Dermis blood vessel endothelial cell (primary cell): ENCODE measurements around the gene PRKAB2. TPM values are rescaled to one million over a fixed set of nuclear protein-coding genes. Genes with fewer than 3 reads are reported as not detected.
"Not testable (repeated sequence)": the region's sequence is repeated elsewhere in the genome, so short reads cannot be mapped to it uniquely, and the experiment has no call there.

Source experiments
- DNase-seq: peaks from one replicate; pipeline ENCODE4 v3.0.0; 2010
- total RNA-seq: library from RNA; depleted of rRNA; stranded (reverse); fragments of >200 nt; gene quantifications from 2 replicates; pipeline ENCODE4 v1.2.3, GENCODE V29; 2014

Gene PRKAB2, protein sequence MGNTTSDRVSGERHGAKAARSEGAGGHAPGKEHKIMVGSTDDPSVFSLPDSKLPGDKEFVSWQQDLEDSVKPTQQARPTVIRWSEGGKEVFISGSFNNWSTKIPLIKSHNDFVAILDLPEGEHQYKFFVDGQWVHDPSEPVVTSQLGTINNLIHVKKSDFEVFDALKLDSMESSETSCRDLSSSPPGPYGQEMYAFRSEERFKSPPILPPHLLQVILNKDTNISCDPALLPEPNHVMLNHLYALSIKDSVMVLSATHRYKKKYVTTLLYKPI
- total RNA-seq: 5.6 and 6.3 TPM in 2 replicates

DNA sequence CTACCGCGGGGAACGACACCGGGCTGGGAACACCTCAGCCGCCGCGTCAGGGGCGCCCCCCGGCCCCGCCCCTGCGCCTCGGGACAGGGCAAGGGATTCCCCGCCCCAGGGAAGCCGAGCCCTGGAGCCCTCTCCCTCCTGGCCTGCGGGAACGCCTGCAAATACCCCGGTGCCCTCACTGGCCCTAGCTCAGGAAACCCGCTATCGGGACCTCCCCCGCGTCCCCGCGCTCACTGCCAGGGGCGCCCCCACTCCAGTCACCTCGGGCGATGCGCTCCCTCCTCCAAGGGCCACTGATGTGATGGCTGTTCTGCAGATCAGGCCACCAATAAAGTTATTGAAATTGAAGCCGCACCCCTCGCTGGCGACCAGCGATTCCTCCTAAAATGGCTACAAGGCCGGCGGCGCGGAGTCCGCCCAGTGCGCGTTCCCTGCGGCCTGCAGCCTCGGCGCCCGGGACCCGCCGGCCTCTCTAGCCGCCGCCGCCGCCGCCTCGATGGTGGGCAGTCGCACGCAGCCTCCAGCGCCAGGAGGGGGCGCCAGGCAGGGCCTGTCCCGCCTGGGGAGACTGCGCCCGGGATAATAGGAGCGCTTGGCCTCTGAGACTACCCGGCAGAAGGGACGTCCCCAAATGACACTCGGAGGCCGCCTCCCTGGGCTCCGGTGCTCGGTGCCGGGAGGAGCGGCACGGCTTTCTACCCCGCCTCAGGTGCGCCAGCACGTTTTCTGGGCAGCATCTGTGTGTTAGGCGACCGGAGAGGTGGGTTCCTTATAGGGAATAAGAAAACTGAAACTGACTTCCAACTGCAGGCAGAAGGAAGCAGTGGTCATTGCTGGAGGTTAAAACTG is at the start of gene PRKAB2:
PRKAB2 (minus strand) TSS at position 303 of the 849 bp plus-strand sequence. CDS start 326 bp downstream, outside the sequence.
- DNase-seq: peak; percentile 98

DNA sequence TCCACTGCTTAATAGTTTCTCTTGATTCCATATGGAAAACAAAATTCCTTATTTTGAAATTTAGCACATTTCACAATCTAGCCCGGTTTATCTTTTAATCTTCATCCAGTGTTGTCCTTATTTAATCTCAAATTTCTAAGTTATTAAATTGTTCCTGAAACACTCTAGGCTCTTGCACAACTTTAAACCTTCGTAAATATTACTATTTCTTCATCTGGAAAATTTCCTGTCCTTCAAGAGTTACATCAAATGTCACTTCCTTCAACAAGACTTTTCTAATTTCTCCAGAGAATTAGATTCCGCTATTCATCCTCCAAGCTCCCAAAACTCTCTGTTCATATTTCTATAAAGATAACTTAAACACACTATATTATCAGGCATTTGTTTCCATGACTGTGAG is 46.3 kb upstream of the PRKAB2 start:
- no peak for DNase-seq

DNA sequence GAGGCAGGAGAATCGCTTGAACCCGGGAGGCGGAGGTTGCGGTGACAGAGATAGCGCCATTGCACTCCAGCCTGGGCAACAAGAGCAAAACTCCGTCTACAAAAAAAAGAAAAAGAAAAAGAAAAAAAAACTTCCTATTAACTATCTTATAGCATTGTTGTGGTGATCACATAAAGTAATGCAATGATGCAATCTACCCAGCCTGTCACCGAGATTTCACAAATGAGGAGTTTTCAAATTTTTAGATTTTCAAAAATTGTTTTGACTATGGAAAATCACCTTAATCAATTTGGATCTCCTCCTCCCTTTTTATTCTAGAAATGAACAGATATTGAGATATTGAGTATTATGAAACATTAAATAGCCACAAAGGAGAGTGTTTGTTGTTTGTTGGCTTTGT is 44.9 kb upstream of the PRKAB2 start:
- DNase-seq: no peak

DNA sequence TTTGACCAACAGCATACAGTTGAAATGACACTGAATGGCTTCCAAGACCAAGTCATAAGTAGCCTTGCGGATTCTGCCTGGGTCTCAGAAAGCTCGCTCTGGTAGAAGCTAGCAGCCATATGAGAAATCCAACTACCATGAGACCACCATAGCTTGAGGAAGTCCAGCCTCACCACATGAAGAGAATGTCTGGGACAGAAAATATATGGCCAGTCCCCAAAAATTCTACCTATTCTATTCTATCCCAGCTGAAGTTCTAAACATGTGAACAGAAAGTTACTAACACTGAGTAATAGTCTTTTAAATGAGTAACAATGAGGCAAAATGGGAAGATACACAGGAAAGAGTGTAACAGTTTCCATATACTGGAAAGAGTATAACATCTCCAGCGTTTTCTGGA is 43.9 kb upstream of the PRKAB2 start:
- DNase-seq: no peak

DNA sequence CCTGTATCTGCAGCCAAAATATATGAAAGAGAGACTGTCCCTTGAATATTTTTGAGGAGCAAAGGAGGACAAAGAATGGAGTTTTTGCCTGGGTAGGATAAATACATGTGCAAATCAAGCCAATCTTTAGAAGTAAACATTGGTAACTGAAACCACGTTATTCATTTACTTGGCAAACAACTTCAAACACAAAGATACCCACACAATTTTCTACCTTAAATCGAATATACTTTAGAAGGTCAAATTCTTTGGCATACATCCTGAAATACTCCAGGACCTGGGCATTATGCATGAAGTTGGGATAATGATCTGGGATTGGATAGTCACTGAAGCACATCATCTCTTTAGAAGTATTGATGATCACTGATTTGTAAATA is 43.3 kb upstream of the PRKAB2 start:
- DNase-seq: no peak

DNA sequence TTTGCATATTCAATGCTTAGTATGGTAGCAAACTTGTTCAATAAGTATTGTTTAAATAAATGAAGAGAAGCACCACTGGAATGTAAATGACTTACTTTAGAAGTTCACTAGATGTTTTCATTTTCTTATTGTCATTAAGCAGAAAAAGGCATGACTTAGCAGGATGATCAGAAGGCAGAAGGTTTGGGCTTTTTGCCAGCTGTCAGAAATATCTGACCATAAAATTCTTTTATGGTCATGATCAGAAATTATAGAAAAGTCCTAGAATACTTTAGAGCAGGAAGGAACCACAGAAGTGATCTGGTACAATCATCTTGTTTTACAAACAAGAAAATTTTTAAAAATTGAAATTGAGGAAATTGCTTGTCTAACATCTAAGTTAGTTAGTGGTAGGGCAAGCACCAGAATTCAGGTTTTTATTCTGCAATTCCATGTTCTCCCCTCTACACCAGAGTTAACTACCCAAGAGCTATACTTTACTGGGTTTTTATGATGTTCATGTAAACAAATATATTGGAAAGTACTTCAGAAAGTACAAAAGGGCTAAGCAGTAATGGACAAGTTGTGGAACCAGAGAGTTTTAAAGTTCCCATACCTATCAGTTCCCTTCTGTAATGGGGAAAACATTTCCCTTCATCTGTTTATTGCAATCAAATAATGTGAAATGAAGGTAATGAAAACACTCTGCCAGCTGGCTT is 42.7 kb upstream of the PRKAB2 start:
- DNase-seq: no peak

DNA sequence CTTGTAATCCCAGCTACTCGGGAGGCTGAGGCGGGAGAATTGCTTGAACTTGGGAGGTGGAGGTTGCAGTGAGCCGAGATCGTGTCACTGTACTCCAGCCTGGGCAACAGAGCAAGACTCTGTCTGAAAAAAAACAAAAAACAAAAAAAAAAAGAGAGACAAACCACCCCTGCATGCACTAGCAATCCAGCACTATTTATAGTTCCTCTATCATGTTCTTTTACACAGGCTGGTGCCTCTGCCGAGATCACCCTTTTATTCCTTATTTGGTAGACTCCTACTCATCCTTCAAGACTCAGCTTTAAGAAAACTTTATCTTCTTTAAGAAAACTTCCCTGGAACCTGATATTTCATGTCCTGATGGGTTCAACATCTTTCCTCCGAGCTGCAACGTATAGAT is 42.1 kb upstream of the PRKAB2 start:
- no peak for DNase-seq

DNA sequence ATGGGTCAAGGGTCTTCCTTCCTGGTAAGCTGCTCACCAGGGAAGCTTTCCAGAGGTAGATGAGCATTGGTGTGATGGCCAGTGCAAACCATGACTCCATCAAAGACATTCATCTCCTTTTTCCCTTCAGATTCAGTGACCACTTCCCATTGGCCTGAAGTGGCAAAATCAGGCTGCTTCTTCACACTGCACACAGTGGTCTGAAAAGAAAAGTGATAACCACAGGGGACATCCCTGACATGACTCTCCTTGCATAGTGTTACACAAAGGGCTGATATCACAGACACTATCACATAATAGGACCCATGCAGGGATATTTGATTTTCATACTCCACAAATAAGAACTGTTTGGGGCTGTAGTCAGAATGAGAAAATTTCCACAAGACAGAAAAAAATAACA is 41.0 kb upstream of the PRKAB2 start:
- DNase-seq: no peak

DNA sequence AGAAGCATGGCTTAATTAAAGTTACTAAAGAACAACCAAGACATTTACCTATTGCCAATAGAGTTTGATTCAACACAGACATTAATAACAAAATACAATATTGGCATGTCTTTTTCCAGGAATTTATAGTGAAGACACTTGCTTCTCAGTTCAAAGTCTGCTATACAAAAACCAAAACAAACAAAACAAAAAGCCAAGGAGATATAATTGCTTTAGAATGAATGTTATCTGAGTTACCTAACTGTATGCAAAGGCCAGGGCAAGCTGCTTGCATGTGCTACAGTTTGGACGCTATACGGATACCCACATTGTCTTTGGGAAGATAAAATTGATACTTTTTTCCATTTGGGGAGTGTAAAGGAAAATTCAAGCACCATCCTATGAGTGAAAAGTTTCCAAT is 39.3 kb upstream of the PRKAB2 start:
- no peak for DNase-seq

DNA sequence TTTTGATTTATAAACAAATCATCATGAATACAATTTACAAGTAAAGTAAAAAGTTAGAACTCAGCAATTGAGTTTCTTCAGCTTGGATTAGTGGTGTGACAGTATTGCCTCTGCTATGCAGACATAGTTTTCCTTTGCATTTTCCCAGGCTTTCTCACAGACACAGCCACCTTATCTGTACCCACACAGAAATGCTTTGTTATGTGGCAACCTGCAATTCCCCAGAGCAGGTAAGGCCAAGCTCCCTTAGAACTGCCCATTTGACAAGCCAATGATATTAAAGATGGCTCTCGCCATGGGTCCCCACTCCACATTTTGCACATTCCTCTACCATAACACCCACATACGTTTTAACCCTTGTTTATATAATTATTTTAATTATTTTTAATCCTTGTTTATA is 38.7 kb upstream of the PRKAB2 start:
- no peak for DNase-seq

DNA sequence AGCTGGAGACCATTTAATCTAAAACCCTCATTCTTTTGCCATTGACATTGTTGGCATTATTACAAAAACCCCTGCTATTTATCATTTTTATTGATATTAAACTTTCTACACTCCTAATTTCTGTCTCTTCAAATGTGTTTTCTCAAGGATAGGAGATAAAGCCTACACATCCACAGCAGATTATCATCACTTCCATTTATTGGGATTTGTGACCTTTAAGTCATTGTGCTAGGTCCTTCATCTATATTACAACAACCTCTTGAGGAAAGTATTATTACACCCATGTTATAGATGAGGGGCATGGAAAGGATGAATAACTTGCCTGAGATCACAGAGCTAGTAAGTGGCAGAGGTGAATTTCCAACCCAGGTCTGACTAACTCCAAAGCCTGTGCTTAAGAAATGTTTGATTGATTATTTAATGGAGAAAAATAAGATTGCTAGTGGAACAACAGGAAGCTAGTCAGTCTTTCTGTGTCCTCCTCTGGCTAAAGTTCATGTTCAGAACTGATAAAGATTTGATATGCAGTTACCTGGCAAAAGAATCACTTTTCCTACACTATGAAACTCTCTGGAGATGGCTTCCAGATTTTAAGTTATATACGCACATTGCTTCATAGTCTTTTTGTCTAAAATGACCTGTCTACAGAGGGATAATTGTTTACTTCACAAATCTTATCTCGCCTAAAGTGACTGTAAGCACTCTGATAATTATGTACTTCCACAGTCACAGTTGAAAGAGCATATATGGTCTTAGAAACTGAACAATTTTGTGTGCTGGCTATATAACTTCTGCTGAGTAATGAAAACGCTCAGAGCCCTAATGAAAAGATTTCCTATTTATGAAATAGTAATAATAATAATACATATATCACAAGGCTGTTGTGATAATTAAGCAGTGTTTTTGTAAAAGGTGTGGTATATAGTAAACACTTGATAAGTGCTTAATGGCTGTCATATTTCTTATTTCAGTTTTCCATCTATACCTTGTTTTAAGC is 37.9 kb upstream of the PRKAB2 start:
- DNase-seq: no peak

DNA sequence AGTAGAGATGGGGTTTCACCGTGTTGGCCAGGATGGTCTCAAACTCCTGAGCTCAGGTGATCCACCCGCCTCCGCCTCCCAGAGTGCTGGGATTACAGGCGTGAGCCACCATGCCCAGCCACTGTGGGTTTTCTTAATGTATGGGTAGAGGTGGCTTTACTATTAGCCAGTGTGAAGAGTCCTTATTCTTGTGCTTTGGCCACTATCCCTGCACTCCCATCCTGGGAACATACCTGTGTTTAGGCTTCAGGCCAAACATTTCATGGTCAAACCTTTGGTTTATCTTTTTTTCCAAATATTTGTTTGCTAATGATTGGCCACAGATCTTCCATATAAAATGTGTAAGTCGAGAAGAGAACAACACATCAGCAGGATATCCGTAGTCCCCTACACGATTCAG is 36.3 kb upstream of the PRKAB2 start:
- no peak for DNase-seq

DNA sequence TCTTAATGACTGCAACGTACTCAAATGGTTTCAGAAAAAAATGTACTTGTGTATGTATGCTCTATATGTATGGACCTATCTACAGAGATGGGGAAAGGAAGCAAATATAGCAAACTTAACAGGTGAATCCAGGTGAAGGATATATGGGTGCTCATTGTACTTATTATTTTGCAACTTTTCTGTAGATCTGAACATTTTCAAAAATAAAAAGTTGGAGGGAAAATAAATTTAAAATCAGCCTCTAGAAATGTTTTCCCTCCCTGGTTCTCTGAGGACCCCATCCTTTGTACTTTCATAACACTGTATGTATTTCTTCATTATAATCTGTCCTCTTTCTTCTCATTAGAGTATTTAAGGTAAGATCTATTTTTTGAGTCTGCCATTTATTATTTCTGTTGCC is 34.9 kb upstream of the PRKAB2 start:
- no peak for DNase-seq

DNA sequence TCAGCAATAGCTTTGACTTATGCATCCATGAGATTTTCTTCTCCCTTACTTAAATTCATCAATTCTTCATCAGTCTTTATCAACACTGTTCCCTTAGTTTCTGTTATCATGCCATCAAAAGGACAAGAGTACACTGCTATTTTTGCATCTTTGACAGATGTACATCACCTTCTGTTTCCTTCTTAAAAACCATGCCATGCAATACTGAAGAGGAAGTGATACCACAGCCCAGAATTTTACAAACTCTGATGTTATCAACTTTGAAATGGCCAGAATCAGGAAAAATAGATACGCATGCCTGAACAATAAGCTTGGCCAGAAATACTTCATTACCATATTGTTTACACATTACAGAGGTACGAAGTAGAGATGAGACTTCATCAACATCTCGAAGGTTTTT is 31.8 kb upstream of the PRKAB2 start:
- no peak for DNase-seq

DNA sequence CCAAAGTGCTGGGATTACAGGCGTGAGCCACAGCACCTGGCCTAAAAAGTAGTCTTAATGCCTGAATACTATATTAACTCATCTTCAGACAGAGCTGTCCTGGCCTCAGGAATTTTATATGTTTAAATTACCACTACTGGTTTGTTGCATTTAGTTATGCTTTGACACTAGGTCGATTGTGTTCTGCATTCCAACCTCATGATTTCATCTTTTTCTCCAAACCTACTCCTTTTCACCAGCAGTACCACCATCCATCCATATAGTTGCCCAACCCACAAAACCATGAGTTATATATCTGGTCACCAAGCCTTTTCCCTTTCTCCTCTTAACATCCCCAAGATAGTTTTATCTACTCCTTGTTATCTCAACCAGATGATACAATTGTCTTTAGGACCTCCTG is 30.3 kb upstream of the PRKAB2 start:
- DNase-seq: no peak

DNA sequence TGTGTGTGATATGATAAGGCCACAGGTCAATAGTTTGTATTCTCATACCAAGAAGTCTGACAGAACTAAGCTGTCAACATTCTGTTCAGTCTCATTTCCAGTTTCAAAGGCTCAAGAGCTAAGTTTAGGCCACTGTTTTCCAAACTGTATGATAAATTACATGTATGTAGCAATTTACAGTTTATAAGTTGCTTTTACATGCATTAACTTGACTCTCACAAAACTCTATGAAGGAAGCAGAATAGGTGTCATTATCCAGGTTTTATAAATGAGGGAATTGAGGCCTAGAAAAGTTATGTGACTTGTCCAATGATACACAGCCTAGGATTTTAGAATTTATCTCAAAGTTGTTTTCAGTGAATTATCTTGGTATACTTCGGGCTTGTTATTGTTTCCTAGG is 29.5 kb upstream of the PRKAB2 start:
- DNase-seq: no peak

DNA sequence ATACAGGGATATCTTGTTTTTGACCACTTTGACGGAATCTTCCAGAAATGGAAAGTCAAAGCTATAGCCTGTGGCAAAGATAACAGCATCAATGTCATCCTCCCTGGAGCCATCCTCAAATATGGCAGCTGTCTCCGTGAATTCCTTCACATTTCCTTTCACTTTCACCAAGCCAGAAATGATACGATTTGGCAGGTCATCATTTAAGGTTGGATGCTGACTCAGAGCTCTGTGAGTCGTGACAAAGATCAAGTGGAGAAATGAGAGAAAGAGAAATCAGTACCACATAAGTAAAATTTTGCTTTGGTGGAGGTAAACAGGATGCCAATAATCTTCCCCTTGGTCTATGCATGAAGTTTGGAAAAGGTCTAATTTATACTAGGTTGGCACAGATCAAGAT is 29.0 kb upstream of the PRKAB2 start:
- DNase-seq: no peak

DNA sequence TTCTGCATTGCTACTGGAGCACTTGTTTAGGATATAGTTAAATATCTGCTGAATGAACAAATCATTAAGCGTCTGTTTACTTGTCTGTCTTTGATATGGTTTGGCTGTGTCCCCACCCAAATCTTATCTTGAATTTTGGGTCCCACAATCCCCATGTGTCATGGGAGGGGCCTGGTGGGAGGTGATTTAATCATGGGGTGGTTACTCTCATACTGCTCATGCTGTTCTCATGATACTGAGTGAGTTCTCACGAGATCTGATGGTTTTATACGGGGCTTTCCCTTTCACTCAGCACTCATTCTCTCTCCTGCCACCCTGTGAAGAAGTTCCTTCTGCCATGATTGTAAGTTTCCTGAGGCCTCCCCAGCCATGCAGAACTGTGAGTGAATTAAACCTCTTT is 25.1 kb upstream of the PRKAB2 start:
- not testable (repeated sequence) for DNase-seq

DNA sequence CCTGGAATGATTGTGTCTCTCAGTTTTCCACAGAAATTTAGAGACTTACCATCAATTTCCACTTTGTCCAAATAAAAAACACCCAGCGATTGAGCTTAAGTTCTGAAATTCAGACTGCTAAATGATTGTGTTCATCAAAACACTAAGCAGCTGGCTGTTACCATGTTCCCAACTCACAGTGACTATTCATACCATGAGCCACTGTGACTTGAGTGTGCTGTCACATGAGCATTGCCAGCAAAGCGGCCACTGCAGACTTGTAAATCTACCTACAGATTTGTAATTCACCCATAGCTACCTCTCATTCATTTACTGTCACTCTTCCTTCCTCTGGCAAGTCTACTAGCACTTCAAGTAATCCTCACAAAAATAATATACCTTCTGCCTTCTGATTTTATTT is 17.2 kb upstream of the PRKAB2 start:
- no peak for DNase-seq

DNA sequence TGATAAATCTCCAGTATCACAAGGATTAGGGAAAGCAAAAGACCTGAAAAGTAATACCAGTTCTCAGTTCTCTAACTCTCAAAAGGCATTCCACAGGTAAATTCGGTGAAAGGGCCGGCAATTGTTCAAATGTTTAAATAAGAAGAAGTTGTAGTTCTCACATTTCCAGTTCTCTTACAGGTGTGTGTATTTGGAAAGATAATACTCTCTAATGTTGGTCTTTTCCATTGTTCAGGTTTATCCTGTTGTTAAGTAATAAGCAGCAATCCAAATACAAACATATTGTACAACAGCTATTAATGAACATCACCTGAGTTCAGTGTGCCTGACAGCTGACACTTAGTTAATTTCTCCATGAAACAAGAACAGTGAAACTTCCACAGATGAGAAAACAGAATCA is 13.2 kb upstream of the PRKAB2 start:
- no peak for DNase-seq

DNA sequence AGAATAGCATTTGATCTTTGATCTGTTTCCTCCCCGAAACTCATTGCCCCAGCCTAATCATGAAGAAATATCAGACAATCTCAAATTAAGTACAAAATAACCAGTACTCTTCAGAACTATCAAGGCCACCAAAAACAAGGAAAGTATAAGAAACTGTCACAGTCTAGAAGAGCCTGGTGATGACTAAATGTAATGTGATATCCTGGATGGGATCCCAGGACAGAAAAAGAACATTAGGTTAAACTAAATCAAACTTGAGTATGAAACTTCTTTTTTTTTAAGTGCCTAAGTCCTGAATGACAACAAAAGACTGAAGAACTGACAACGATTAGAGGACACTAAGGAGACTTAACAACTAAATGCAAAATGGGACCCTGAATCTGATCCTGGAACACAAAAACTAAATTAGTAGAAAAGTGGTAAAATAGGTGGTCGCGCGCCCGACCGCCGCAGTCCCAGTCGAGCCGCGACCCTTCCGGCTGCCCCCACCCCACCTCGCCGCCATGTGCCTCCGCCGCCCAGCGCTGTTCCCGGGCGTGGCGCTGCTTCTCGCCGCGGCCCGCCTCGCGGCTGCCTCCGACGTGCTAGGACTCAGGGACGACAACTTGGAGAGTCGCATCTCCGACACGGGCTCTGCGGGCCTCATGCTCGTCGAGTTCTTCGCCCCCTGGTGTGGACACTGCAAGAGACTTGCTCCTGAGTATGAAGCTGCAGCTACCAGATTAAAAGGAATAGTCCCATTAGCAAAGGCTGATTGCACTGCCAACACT is 5.5 kb upstream of the PRKAB2 start:
- DNase-seq: peak; percentile 21
